ENCODE results near the gene PFN1.

DNA sequence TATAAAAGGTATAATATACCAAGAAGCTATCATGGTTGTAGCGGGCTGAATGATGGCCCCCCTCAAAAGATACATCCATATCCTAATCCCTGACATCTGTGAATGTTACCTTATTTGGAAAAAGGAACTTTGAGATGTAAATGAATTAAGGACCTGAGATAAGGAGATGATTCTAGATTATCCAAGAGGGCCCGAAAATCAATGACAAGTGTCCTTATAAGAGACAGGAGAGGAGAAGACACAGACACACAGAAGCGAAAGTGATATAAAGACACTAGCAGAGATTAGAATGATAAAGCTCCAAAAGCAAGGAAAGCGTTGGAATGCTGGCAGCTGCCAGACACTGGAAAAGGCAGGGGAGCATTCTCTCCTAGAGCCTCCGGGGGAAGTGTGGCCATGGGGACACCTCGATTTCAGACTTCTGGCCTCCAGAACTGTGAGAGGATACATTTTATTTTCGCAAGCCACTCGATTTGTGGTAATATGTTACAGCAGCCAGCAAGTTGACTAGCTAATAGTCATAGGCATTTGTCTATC lies 28.8 kb downstream of the PFN1 start:
- TF ChIP-seq ZNF274 (IDR thresholded peaks at IDR 0.05; ENCODE audit: low read depth, low read length), result no peak
- no peak for TF ChIP-seq YY1 (IDR thresholded peaks at IDR 0.05; ENCODE audit: insufficient read depth, insufficient read length)

Measured in NT2/D1 (cell line).